Measurements from ENCODE around the gene SULT2B1.

GRCh38 chr19:48644355-48644754 is 92.4 kb downstream of the SULT2B1 start:
- TF ChIP-seq, protein P1, sequence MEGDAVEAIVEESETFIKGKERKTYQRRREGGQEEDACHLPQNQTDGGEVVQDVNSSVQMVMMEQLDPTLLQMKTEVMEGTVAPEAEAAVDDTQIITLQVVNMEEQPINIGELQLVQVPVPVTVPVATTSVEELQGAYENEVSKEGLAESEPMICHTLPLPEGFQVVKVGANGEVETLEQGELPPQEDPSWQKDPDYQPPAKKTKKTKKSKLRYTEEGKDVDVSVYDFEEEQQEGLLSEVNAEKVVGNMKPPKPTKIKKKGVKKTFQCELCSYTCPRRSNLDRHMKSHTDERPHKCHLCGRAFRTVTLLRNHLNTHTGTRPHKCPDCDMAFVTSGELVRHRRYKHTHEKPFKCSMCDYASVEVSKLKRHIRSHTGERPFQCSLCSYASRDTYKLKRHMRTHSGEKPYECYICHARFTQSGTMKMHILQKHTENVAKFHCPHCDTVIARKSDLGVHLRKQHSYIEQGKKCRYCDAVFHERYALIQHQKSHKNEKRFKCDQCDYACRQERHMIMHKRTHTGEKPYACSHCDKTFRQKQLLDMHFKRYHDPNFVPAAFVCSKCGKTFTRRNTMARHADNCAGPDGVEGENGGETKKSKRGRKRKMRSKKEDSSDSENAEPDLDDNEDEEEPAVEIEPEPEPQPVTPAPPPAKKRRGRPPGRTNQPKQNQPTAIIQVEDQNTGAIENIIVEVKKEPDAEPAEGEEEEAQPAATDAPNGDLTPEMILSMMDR (IDR thresholded peaks at IDR 0.05; ENCODE audit: low read length) = no peak
- TF ChIP-seq EZH2 (optimal IDR thresholded peaks at IDR 0.05; ENCODE audit: low read depth, low read length) (no peak), EZH2phosphoT487 (IDR thresholded peaks at IDR 0.05; ENCODE audit: low read length) (no peak)
